ENCODE data around the gene VEPH1. TPM values are rescaled to one million over a fixed set of nuclear protein-coding genes. Genes with fewer than 3 reads are reported as not detected.

The VEPH1 gene
- total and polyA plus RNA-seq, 2 donors (not counting 1 experiment from before 2014, with no cell fraction given): not detected

GRCh38 chr3:157438194-157438730 is 65.0 kb downstream of the VEPH1 start:
- Mint-ChIP-seq H3K27me3 (peaks cover 30% of the 10 kb centered on the region), H3K4me1 (peaks cover 7% of the 10 kb centered on the region), H3K4me3 (no peak overlapping the region), H3K9me3 (ENCODE audit: insufficient read depth) (no peaks in the 10 kb centered on the region), H3K27ac (no peak overlapping the region)
- ATAC-seq (ENCODE audit: low read depth): no peak
- no peak for TF ChIP-seq EZH2 (IDR thresholded peaks at IDR 0.05; ENCODE audit: borderline replicate concordance, insufficient read depth, low read depth, low read length, poor library complexity, severe bottlenecking)
- no peak for TF ChIP-seq CTCF (IDR thresholded peaks at IDR 0.05)
- H3K79me2 ChIP-seq (ENCODE audit: control insufficient read depth, insufficient read depth, low read length): no peaks in the 10 kb centered on the region
- WGBS (ENCODE audit: insufficient coverage): 7% methylated on average over 21 of the region's 22 CpGs
- peaks cover 9 to 12% of the 10 kb centered on the region in 2 donors for H3K4me1 ChIP-seq (ENCODE audit: control insufficient read depth in 2 of 2, insufficient read depth in 2 of 2, low read length in 2 of 2)
- peaks cover 0 to 16% (median 11%) of the 10 kb centered on the region in 4 experiments for H3K27me3 ChIP-seq (replicated peaks in 1 of 4; ENCODE audit: control extremely low read depth in 1 of 4, control insufficient read depth in 3 of 4, insufficient read depth in 4 of 4, low read length in 3 of 4)
- H3K27ac ChIP-seq (ENCODE audit: low read length in 2 of 2): no peak overlapping the region
- no peak for DNase-seq
- no peaks in the 10 kb centered on the region for H4K20me1 ChIP-seq (ENCODE audit: control insufficient read depth, insufficient read depth, low read length, poor library complexity, severe bottlenecking)
- POLR2A ChIA-PET: no interaction called here
- H3K4me3 ChIP-seq (ENCODE audit: control extremely low read depth in 1 of 5, extremely low read depth in 1 of 5, insufficient read depth in 1 of 5, low read depth in 2 of 5, low read length in 4 of 5): peak overlapping the region in 1 of 5 experiments; percentile 44
- no peaks in the 10 kb centered on the region for H3K36me3 ChIP-seq (replicated peaks in 1 of 2; ENCODE audit: control extremely low read depth in 1 of 2, control insufficient read depth in 1 of 2, extremely low read depth in 1 of 2, insufficient read depth in 2 of 2, low read length in 1 of 2)
- H3K4me2 ChIP-seq (replicated peaks; ENCODE audit: low read depth, low read length, poor library complexity, severe bottlenecking): peak overlapping the region; percentile 35
- no peak overlapping the region for H2AFZ ChIP-seq (ENCODE audit: insufficient read depth, low read depth, low read length, poor library complexity, severe bottlenecking)
- CTCF ChIA-PET: no interaction called here
- intact Hi-C loops (cut with micrococcal nuclease): no loop called here
- no peak overlapping the region for H3K9ac ChIP-seq (ENCODE audit: low read length)
- peaks cover 0 to 4% (median 0%) of the 10 kb centered on the region in 3 donors for H3K9me3 ChIP-seq (ENCODE audit: control extremely low read depth in 1 of 3, control insufficient read depth in 2 of 3, insufficient read depth in 1 of 3, low read length in 2 of 3)

GRCh38 chr3:157436583-157437291 is 66.5 kb downstream of the VEPH1 start, which contains the start of gene PTX3:
PTX3 (plus strand) TSS chr3:157436850; CDS start chr3:157436934, 84 bp downstream.
- Histone ChIP-seq H3K4me3 (ENCODE audit: control extremely low read depth in 1 of 5, extremely low read depth in 1 of 5, insufficient read depth in 1 of 5, low read depth in 2 of 5, low read length in 4 of 5) (peak within 1 kb of the TSS in 1 of 5 experiments; percentile 28), H3K4me1 (ENCODE audit: control insufficient read depth in 2 of 2, insufficient read depth in 2 of 2, low read length in 2 of 2) (peaks cover 9 to 12% of the 10 kb centered on the region in 2 donors), H3K27ac (ENCODE audit: low read length in 2 of 2) (no peak within 1 kb of the TSS), H2AFZ (ENCODE audit: insufficient read depth, low read depth, low read length, poor library complexity, severe bottlenecking) (no peak within 1 kb of the TSS), H3K9me3 (ENCODE audit: control extremely low read depth in 1 of 3, control insufficient read depth in 2 of 3, insufficient read depth in 1 of 3, low read length in 2 of 3) (peaks cover 0 to 4% (median 0%) of the 10 kb centered on the region in 3 donors), H3K36me3 (replicated peaks in 1 of 2; ENCODE audit: control extremely low read depth in 1 of 2, control insufficient read depth in 1 of 2, extremely low read depth in 1 of 2, insufficient read depth in 2 of 2, low read length in 1 of 2) (no peaks in the 10 kb centered on the region), H3K27me3 (replicated peaks in 1 of 4; ENCODE audit: control extremely low read depth in 1 of 4, control insufficient read depth in 3 of 4, insufficient read depth in 4 of 4, low read length in 3 of 4) (peaks cover 0 to 16% (median 11%) of the 10 kb centered on the region in 4 experiments), H3K9ac (ENCODE audit: low read length) (no peak within 1 kb of the TSS), H4K20me1 (ENCODE audit: control insufficient read depth, insufficient read depth, low read length, poor library complexity, severe bottlenecking) (no peaks in the 10 kb centered on the region), H3K4me2 (replicated peaks; ENCODE audit: low read depth, low read length, poor library complexity, severe bottlenecking) (peak within 1 kb of the TSS; percentile 35), H3K79me2 (ENCODE audit: control insufficient read depth, insufficient read depth, low read length) (no peaks in the 10 kb centered on the region)
- DNase-seq (no peak), ATAC-seq (ENCODE audit: low read depth) (no peak)
- TF ChIP-seq EZH2 (IDR thresholded peaks at IDR 0.05; ENCODE audit: borderline replicate concordance, insufficient read depth, low read depth, low read length, poor library complexity, severe bottlenecking) (no peak), CTCF (IDR thresholded peaks at IDR 0.05) (no peak)
- Mint-ChIP-seq H3K4me1 (peaks cover 7% of the 10 kb centered on the region), H3K27me3 (peaks cover 33% of the 10 kb centered on the region), H3K4me3 (no peak within 1 kb of the TSS), H3K27ac (no peak within 1 kb of the TSS), H3K9me3 (ENCODE audit: insufficient read depth) (no peaks in the 10 kb centered on the region)
- ChIA-PET POLR2A (no interaction called here), CTCF (no interaction called here)
- under 1% methylated on average over 8 of the region's 15 CpGs for WGBS (ENCODE audit: insufficient coverage)
- intact Hi-C loops (cut with micrococcal nuclease): no loop called here

Data from B cell (primary cell).